Mammary epithelial cell (primary cell): Measurements from ENCODE around the gene SNRK.

Experiments
- EZH2 ChIP-seq: IDR thresholded peaks from 2 replicates; pipeline ENCODE4 v1.6.1; 2012; ENCODE audit warnings: low read length, inconsistent platforms, borderline replicate concordance
- TF ChIP-seq, protein P1 (sequence below), 2 donors: IDR thresholded peaks in 1 of 2; conservative IDR thresholded peaks in 1 of 2; 2 replicates each; pipeline ENCODE4 v1.5.1; 2011 to 2012; ENCODE audit warnings: inconsistent platforms in 2 of 2, low read length in 2 of 2, mild to moderate bottlenecking in 2 of 2, control low read depth in 1 of 2, low read depth in 1 of 2; ENCODE audit not compliant: insufficient read depth in 1 of 2; ENCODE audit errors: extremely low read depth in 1 of 2

DNA sequence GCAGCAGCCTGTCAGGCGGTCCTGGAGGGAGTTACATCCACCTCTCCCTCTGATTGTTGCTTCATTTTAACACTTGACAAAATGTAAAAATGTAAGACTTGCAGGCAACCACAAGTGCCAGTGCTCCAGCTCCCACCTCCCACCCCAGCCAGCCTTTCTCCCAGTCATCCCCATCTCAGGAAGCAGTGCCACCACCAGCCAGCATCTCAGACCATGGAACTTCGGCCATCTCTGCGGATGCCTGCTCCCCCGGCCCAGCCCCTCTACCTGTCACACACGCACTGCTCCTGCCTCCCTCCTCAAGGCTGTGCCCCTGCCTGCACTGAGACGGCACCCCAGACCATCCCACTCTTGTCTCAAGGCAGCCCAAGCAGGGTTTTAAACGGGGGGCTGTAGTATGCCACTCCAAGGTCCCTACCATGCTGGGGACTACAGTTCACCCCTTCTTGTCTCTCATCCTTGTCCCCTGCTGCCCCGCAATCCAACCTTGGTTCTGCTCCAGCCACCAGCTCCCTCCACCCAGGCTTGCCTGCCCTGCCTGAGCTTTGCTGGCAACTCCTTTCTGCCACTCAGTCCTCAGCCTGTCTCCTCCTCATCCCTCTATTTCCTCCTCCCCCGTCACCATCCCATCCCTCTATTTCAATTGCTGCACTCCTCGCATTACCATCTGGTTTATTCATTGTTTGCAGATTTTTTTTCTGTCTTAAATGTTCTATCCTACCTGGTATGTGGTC, 85.8 kb downstream of the SNRK start:
- TF ChIP-seq, protein P1, sequence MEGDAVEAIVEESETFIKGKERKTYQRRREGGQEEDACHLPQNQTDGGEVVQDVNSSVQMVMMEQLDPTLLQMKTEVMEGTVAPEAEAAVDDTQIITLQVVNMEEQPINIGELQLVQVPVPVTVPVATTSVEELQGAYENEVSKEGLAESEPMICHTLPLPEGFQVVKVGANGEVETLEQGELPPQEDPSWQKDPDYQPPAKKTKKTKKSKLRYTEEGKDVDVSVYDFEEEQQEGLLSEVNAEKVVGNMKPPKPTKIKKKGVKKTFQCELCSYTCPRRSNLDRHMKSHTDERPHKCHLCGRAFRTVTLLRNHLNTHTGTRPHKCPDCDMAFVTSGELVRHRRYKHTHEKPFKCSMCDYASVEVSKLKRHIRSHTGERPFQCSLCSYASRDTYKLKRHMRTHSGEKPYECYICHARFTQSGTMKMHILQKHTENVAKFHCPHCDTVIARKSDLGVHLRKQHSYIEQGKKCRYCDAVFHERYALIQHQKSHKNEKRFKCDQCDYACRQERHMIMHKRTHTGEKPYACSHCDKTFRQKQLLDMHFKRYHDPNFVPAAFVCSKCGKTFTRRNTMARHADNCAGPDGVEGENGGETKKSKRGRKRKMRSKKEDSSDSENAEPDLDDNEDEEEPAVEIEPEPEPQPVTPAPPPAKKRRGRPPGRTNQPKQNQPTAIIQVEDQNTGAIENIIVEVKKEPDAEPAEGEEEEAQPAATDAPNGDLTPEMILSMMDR (conservative IDR thresholded peaks at IDR 0.05 in 1 of 2, IDR thresholded peaks at IDR 0.05 in 1 of 2; ENCODE audit: extremely low read depth in 1 of 2, insufficient read depth in 1 of 2, low read depth in 1 of 2, low read length in 2 of 2), result no peak
- no peak for TF ChIP-seq EZH2
